Right lobe of liver (tissue), 4 donors: Measurements from ENCODE around the gene NDE1.

Experiments used
- POLR2A ChIP-seq: fragments of 450-650 bp; IDR thresholded peaks from one replicate; pipeline ENCODE4 v1.6.1; 2017; ENCODE audit warnings: antibody characterized with exemption, mild to moderate bottlenecking
- TF ChIP-seq, protein P1 (sequence below), 4 donors: fragments of 200-600 bp in 3 of 4; fragments of 450-650 bp in 1 of 4; IDR thresholded peaks; one replicate each; pipeline versions ENCODE4 v1.5.1 to v1.8.0; 2016 to 2022; ENCODE audit warnings: antibody characterized with exemption in 4 of 4, mild to moderate bottlenecking in 2 of 4
- donor health status: DM: no; HTN: no; CAD: no.
- donor health status: DM: no; HTN: no; CAD: no.
- donor health status: DM: no; HTN: yes; CAD: no.

- TF ChIP-seq, protein P1, sequence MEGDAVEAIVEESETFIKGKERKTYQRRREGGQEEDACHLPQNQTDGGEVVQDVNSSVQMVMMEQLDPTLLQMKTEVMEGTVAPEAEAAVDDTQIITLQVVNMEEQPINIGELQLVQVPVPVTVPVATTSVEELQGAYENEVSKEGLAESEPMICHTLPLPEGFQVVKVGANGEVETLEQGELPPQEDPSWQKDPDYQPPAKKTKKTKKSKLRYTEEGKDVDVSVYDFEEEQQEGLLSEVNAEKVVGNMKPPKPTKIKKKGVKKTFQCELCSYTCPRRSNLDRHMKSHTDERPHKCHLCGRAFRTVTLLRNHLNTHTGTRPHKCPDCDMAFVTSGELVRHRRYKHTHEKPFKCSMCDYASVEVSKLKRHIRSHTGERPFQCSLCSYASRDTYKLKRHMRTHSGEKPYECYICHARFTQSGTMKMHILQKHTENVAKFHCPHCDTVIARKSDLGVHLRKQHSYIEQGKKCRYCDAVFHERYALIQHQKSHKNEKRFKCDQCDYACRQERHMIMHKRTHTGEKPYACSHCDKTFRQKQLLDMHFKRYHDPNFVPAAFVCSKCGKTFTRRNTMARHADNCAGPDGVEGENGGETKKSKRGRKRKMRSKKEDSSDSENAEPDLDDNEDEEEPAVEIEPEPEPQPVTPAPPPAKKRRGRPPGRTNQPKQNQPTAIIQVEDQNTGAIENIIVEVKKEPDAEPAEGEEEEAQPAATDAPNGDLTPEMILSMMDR (IDR thresholded peaks at IDR 0.05): no peak
- no peak for TF ChIP-seq POLR2A
Observed at GRCh38 chr16:15647294-15648014, 2.6 kb upstream of the NDE1 start.
